GM12878 (cell line): Measurements from ENCODE around the gene ZNF423. TPM values are rescaled to one million over a fixed set of nuclear protein-coding genes. Genes with fewer than 3 reads are reported as not detected.

Experiments
- ATAC-seq: fragments of 200-7000 bp; cut with Tn5 transposase; 3 replicates; pipeline ENCODE4 v1.9.1; 2020; ENCODE audit warnings: mild to moderate bottlenecking, moderate library complexity
- BruUV-seq: library from RNA; stranded (reverse); fragments of 400-500 nt; replicated peaks from 2 replicates; lab custom pipeline; 2021; lab: Mats Ljungman, UMichigan
- CTCF ChIA-PET: fragments of 300-600 bp; sonication (Branson Sonifier 250); formaldehyde crosslinking; extraction: SDS; loops from one replicate; lab custom pipeline; 2021; ENCODE audit warnings: inconsistent platforms; lab: Yijun Ruan, JAX
- POLR2A ChIA-PET: fragments of 350-600 bp; formaldehyde crosslinking; extraction: SDS; loops from one replicate; lab custom pipeline; 2021; ENCODE audit warnings: inconsistent platforms; lab: Charles Lee
- RAD21 ChIA-PET: fragments of 300-600 bp; sonication (Branson Sonifier 250); formaldehyde crosslinking; loops from one replicate; lab custom pipeline; 2023; ENCODE audit warnings: antibody characterized with exemption; ENCODE audit not compliant: unreplicated experiment; lab: Charles Lee
- SMC1A ChIA-PET: fragments of 300-600 bp; sonication (Branson Sonifier 250); formaldehyde crosslinking; loops from one replicate; lab custom pipeline; 2023; ENCODE audit not compliant: unreplicated experiment, uncharacterized antibody; lab: Charles Lee
- DNase-seq: peaks from one replicate; pipeline ENCODE4 v3.0.0-alpha.2; 2011; ENCODE audit warnings: low read depth, low spot score
- FAIRE-seq: peaks from 3 replicates; lab custom pipeline; 2011; peaks lifted over from hg19 to GRCh38; lab: Jason Lieb, UNC
- H2AFZ ChIP-seq: 2 replicates; pipeline ENCODE4 v1.6.0; 2011; ENCODE audit warnings: low read depth, low read length, control low read depth; ENCODE audit not compliant: control insufficient read depth
- H3K27ac ChIP-seq: 2 replicates; pipeline ENCODE4 v1.5.1; 2011; ENCODE audit warnings: control low read depth; ENCODE audit not compliant: control insufficient read depth, insufficient read depth
- H3K27me3 ChIP-seq, 2 experiments: replicated peaks in 1 of 2; 2 replicates each; pipeline versions ENCODE4 v1.6.0 to v1.6.1; 2011; ENCODE audit warnings: low read length in 1 of 2; ENCODE audit not compliant: control insufficient read depth in 2 of 2, insufficient read depth in 2 of 2
- H3K36me3 ChIP-seq, 2 experiments: 2 replicates each; pipeline ENCODE4 v1.5.1; 2011; ENCODE audit warnings: low read length in 1 of 2; ENCODE audit not compliant: control insufficient read depth in 2 of 2, insufficient read depth in 2 of 2
- H3K4me1 ChIP-seq: 2 replicates; pipeline ENCODE4 v1.6.1; 2011; ENCODE audit warnings: mild to moderate bottlenecking, low read length, moderate library complexity, mixed read lengths; ENCODE audit not compliant: control insufficient read depth, insufficient read depth
- H3K4me2 ChIP-seq: 2 replicates; pipeline ENCODE4 v1.6.0; 2011; ENCODE audit warnings: control low read depth; ENCODE audit not compliant: control insufficient read depth, insufficient read depth
- H3K4me3 ChIP-seq: fragments of 200-600 bp; sonication (generic); 2 replicates; pipeline ENCODE4 v1.5.1; 2016
- H3K79me2 ChIP-seq: 2 replicates; pipeline ENCODE4 v1.6.0; 2011; ENCODE audit warnings: low read length; ENCODE audit not compliant: control insufficient read depth, insufficient read depth
- H3K9ac ChIP-seq: 2 replicates; pipeline ENCODE4 v1.8.0; 2011; ENCODE audit warnings: low read length, control low read depth, mixed read lengths; ENCODE audit not compliant: control insufficient read depth, insufficient read depth
- H3K9me3 ChIP-seq: replicated peaks from 3 replicates; pipeline ENCODE4 v1.5.1; 2011; ENCODE audit warnings: mild to moderate bottlenecking, low read length; ENCODE audit not compliant: control insufficient read depth, insufficient read depth
- H4K20me1 ChIP-seq: 2 replicates; pipeline ENCODE4 v1.6.0; 2011; ENCODE audit not compliant: control insufficient read depth, insufficient read depth
- FOXM1 ChIP-seq: IDR thresholded peaks from 2 replicates; pipeline ENCODE4 v1.6.1; 2012; ENCODE audit warnings: low read depth, mild to moderate bottlenecking, inconsistent platforms, low read length, moderate library complexity
- HDGF ChIP-seq: fragments of 450-650 bp; IDR thresholded peaks from 2 replicates; pipeline ENCODE4 v1.6.1; 2016; ENCODE audit warnings: antibody characterized with exemption
- PAX8 ChIP-seq: fragments of 450-650 bp; IDR thresholded peaks from 2 replicates; pipeline ENCODE4 v1.6.1; 2017; ENCODE audit warnings: mild to moderate bottlenecking, moderate library complexity
- PBX3 ChIP-seq: IDR thresholded peaks from 2 replicates; pipeline ENCODE4 v1.6.1; 2011; ENCODE audit warnings: mild to moderate bottlenecking, low read depth, low read length, moderate library complexity; ENCODE audit not compliant: insufficient replicate concordance
- TARDBP ChIP-seq: IDR thresholded peaks from 2 replicates; pipeline ENCODE4 v1.6.1; 2016; ENCODE audit warnings: borderline replicate concordance
- USF1 ChIP-seq: IDR thresholded peaks from 2 replicates; pipeline ENCODE4 v1.6.1; 2011; ENCODE audit warnings: borderline replicate concordance, low read depth, mild to moderate bottlenecking, moderate library complexity, mixed read lengths, low read length; ENCODE audit not compliant: insufficient read depth; ENCODE audit errors: extremely low read length
- ZBTB40 ChIP-seq: fragments of 450-650 bp; IDR thresholded peaks from 2 replicates; pipeline ENCODE4 v1.6.1; 2016; ENCODE audit warnings: mild to moderate bottlenecking, moderate library complexity, borderline replicate concordance
- ZNF384 ChIP-seq: IDR thresholded peaks from 2 replicates; pipeline ENCODE4 v1.6.1; 2012; ENCODE audit warnings: low read depth, mild to moderate bottlenecking, low read length, improper control_type of control experiment, borderline replicate concordance
- WGBS: methylation state at CpG from one replicate; pipeline ENCODE4 v1.1.6; 2016; ENCODE audit warnings: low lambda C conversion rate; ENCODE audit not compliant: insufficient replicate concordance, insufficient coverage; ENCODE audit errors: missing lambda C conversion rate; 5-methylcytosine and 5-hydroxymethylcytosine counted together
- in situ Hi-C: fragments of 300-500 bp; cut with MboI; formaldehyde crosslinking; loops from 9 replicates; pipeline ENCODE4 v1.14.3; 2018; ENCODE audit warnings: mixed read lengths
- intact Hi-C: fragments of 100-400 bp; cut with micrococcal nuclease; formaldehyde crosslinking; loops from one replicate; pipeline ENCODE4 v1.14.2; 2022; ENCODE audit not compliant: unreplicated experiment
- polyA plus RNA-seq, 11 experiments: library from polyadenylated mRNA; depleted of rRNA in 4 of 11; unstranded in 6 of 11; stranded (reverse) in 5 of 11; fragments of >200 nt; fragmentation: Nextera tagmentation in 4 of 11; fragmentation: Illumina TruSeq in 1 of 11; extraction: Ambion mirVana in 4 of 11; extraction: Trizol in 1 of 11; gene quantifications; 1 replicate in 1 of 11; 2 replicates in 10 of 11; pipeline versions ENCODE4 v1.2.1 to v1.2.3, GENCODE V29; 2011 to 2016; ENCODE audit warnings: inconsistent platforms in 2 of 11, missing spikeins in 2 of 11, low read depth in 1 of 11
- total RNA-seq, 4 experiments: library from RNA; depleted of rRNA in 3 of 4; stranded (reverse); fragments of >200 nt in 3 of 4; fragmentation: Illumina TruSeq in 1 of 4; extraction: Trizol in 1 of 4; gene quantifications; 2 replicates each; pipeline versions ENCODE4 v1.2.1 to v1.2.3, GENCODE V29; 2013 to 2021

The ZNF423 gene
- total and polyA plus RNA-seq, 10 of the 15 experiments (the other 5 are each of a cell fraction or from before 2014, with no cell fraction given): 0.03 to 0.64 (median 0.10) TPM

GRCh38 chr16:49462362-49462988, 393.4 kb downstream of the ZNF423 start:
- CTCF ChIA-PET: no interaction called here
- no peak for DNase-seq
- intact Hi-C loops: no loop called here
- H3K79me2 ChIP-seq: no peaks in the 10 kb centered on the region
- TF ChIP-seq USF1 (no peak), ZBTB40 (no peak), PBX3 (no peak), PAX8 (no peak), FOXM1 (no peak), HDGF (no peak), TARDBP (no peak), ZNF384 (no peak)
- TF ChIP-seq, all 136 proteins: peak for 0
- Histone ChIP-seq H3K9ac (no peak overlapping the region), H3K27me3 (no peaks in the 10 kb centered on the region), H2AFZ (no peak overlapping the region), H3K36me3 (no peaks in the 10 kb centered on the region), H3K27ac (no peak overlapping the region), H3K4me3 (no peak overlapping the region), H3K4me2 (no peak overlapping the region; the same call in 1 of the 2 replicates), H3K4me1 (peaks cover 15% of the 10 kb centered on the region), H4K20me1 (no peaks in the 10 kb centered on the region), H3K9me3 (no peaks in the 10 kb centered on the region)
- ChIA-PET POLR2A (interaction anchor here (0.9 kb wide), 1 partner anchor 11 kb away, joined by 3 read pairs; no protein-coding TSS in a partner anchor), RAD21 (no interaction called here), SMC1A (no interaction called here)
- WGBS: 66% methylated on average over 8 of the region's 8 CpGs
- FAIRE-seq (no peak), ATAC-seq (no peak)
- in situ Hi-C loops: no loop called here
- no TSS peak for BruUV-seq
